Fibroblast of lung (primary cell): Measurements from ENCODE around the gene PTPN13.

Source experiments
- EZH2 ChIP-seq: IDR thresholded peaks from 2 replicates; pipeline ENCODE4 v1.5.1; 2012; ENCODE audit warnings: low read length, control low read depth, mild to moderate bottlenecking; ENCODE audit errors: missing control alignments
- TF ChIP-seq, protein P1 (sequence below), 2 donors: IDR thresholded peaks in 1 of 2; conservative IDR thresholded peaks in 1 of 2; 1 replicate in 1 of 2; 2 replicates in 1 of 2; pipeline ENCODE4 v1.5.1; 2011 to 2012; ENCODE audit warnings: low read length in 2 of 2, control low read depth in 1 of 2, inconsistent platforms in 1 of 2, low read depth in 1 of 2, mild to moderate bottlenecking in 1 of 2

DNA sequence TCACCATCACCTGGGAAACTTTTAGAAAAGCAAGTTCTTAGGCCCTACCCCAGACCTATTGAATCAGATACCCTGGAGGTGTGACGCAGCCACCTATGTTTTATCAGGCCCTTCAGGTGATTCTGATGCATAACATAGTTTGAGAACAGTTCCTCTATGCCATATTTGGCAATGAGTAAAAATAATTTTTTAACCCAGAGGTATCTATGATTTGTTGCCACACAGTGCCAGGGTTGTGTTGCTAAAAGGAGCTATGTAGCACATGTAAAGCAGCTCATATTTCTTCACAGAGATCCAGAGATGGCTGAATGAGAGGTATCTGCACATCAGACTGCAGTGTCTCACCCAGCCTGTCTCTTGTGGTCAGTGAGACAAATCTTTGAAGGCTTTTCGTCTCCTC lies 85.3 kb downstream of the PTPN13 start:
- TF ChIP-seq, protein P1, sequence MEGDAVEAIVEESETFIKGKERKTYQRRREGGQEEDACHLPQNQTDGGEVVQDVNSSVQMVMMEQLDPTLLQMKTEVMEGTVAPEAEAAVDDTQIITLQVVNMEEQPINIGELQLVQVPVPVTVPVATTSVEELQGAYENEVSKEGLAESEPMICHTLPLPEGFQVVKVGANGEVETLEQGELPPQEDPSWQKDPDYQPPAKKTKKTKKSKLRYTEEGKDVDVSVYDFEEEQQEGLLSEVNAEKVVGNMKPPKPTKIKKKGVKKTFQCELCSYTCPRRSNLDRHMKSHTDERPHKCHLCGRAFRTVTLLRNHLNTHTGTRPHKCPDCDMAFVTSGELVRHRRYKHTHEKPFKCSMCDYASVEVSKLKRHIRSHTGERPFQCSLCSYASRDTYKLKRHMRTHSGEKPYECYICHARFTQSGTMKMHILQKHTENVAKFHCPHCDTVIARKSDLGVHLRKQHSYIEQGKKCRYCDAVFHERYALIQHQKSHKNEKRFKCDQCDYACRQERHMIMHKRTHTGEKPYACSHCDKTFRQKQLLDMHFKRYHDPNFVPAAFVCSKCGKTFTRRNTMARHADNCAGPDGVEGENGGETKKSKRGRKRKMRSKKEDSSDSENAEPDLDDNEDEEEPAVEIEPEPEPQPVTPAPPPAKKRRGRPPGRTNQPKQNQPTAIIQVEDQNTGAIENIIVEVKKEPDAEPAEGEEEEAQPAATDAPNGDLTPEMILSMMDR (conservative IDR thresholded peaks at IDR 0.05 in 1 of 2, IDR thresholded peaks at IDR 0.05 in 1 of 2; ENCODE audit: low read depth in 1 of 2, low read length in 2 of 2), result no peak
- no peak for TF ChIP-seq EZH2
